Calu3 (cell line): ENCODE results near the gene ST6GALNAC3. TPM values are rescaled to one million over a fixed set of nuclear protein-coding genes. Genes with fewer than 3 reads are reported as not detected.

ENCODE experiments used
- BruUV-seq: library from RNA; stranded (reverse); fragments of 400-500 nt; replicated peaks from 2 replicates; lab custom pipeline; 2021; lab: Mats Ljungman, UMichigan
- CTCF ChIA-PET: fragments of 300-600 bp; sonication (Branson Sonifier 250); formaldehyde crosslinking; loops from one replicate; lab custom pipeline; 2022; ENCODE audit warnings: antibody characterized with exemption; lab: Charles Lee
- DNase-seq: peaks from one replicate; pipeline ENCODE4 v3.0.0; 2022
- H3K27ac Mint-ChIP-seq: one replicate; pipeline ENCODE4 v1.8.0; 2022; ENCODE audit warnings: mixed read lengths; ENCODE audit not compliant: unreplicated experiment
- H3K27me3 Mint-ChIP-seq: one replicate; pipeline ENCODE4 v1.8.0; 2022; ENCODE audit warnings: mixed read lengths; ENCODE audit not compliant: unreplicated experiment
- H3K36me3 Mint-ChIP-seq: one replicate; pipeline ENCODE4 v1.8.0; 2022; ENCODE audit warnings: mild to moderate bottlenecking, moderate library complexity, mixed read lengths; ENCODE audit not compliant: insufficient read depth, unreplicated experiment
- H3K4me1 Mint-ChIP-seq: one replicate; pipeline ENCODE4 v1.8.0; 2022; ENCODE audit warnings: mild to moderate bottlenecking, low read depth, mixed read lengths; ENCODE audit not compliant: unreplicated experiment
- H3K4me3 Mint-ChIP-seq: one replicate; pipeline ENCODE4 v1.8.0; 2022; ENCODE audit warnings: mild to moderate bottlenecking, low read depth, moderate library complexity, mixed read lengths; ENCODE audit not compliant: unreplicated experiment
- H3K9me3 Mint-ChIP-seq: one replicate; pipeline ENCODE4 v1.8.0; 2022; ENCODE audit warnings: low read depth, mixed read lengths; ENCODE audit not compliant: unreplicated experiment
- CTCF ChIP-seq: fragments of 200-600 bp; IDR thresholded peaks from one replicate; pipeline ENCODE4 v1.8.0; 2022; ENCODE audit warnings: antibody characterized with exemption; ENCODE audit not compliant: unreplicated experiment
- intact Hi-C: fragments of 100-400 bp; cut with micrococcal nuclease; formaldehyde crosslinking; loops from one replicate; pipeline ENCODE4 v1.10.0; 2022; ENCODE audit not compliant: unreplicated experiment
- total RNA-seq: library from RNA; stranded (reverse); gene quantifications from 2 replicates; pipeline ENCODE4 v1.2.3, GENCODE V29; 2022

Gene ST6GALNAC3
- total RNA-seq, 1 experiment from 2014 or later = 0.87 TPM

GRCh38 chr1:76274718-76275117 is 200.2 kb downstream of the ST6GALNAC3 start:
- BruUV-seq = no TSS peak
- no peaks in the 10 kb centered on the region for H3K36me3 Mint-ChIP-seq
- intact Hi-C loops = no loop called here
- no peaks in the 10 kb centered on the region for H3K4me1 Mint-ChIP-seq
- H3K27me3 Mint-ChIP-seq = no peaks in the 10 kb centered on the region
- no peak overlapping the region for H3K4me3 Mint-ChIP-seq
- CTCF ChIA-PET = no interaction called here
- DNase-seq = no peak
- TF ChIP-seq CTCF = no peak
- H3K9me3 Mint-ChIP-seq = no peaks in the 10 kb centered on the region
- H3K27ac Mint-ChIP-seq = no peak overlapping the region

- Mint-ChIP-seq H3K9me3 (no peaks in the 10 kb centered on the region), H3K27me3 (no peaks in the 10 kb centered on the region), H3K36me3 (no peaks in the 10 kb centered on the region), H3K4me1 (no peaks in the 10 kb centered on the region), H3K27ac (no peak overlapping the region), H3K4me3 (no peak overlapping the region)
- CTCF ChIA-PET = no interaction called here
- no peak for TF ChIP-seq CTCF
- BruUV-seq = no TSS peak
- intact Hi-C loops = no loop called here
- DNase-seq = no peak
These were observed 204.2 kb downstream of the ST6GALNAC3 start for GRCh38 chr1:76278711-76279100.

- Mint-ChIP-seq H3K27ac (no peak overlapping the region), H3K27me3 (no peaks in the 10 kb centered on the region), H3K4me1 (no peaks in the 10 kb centered on the region), H3K36me3 (no peaks in the 10 kb centered on the region), H3K9me3 (no peaks in the 10 kb centered on the region), H3K4me3 (no peak overlapping the region)
- DNase-seq = no peak
- intact Hi-C loops = no loop called here
- TF ChIP-seq CTCF = no peak
- BruUV-seq = no TSS peak
- CTCF ChIA-PET = no interaction called here
These were observed 204.7 kb downstream of the ST6GALNAC3 start for GRCh38 chr1:76279101-76279748.

- intact Hi-C loops = no loop called here
These were observed 206.8 kb downstream of the ST6GALNAC3 start for GRCh38 chr1:76281306-76281705.

More at GRCh38 chr1:76281306-76281705, 206.8 kb downstream of the ST6GALNAC3 start:
- no peak for DNase-seq
- H3K27ac Mint-ChIP-seq = no peak overlapping the region
- no peaks in the 10 kb centered on the region for H3K27me3 Mint-ChIP-seq
- CTCF ChIA-PET = no interaction called here
- no peak overlapping the region for H3K4me3 Mint-ChIP-seq
- no peak for TF ChIP-seq CTCF
- H3K4me1 Mint-ChIP-seq = no peaks in the 10 kb centered on the region
- BruUV-seq = no TSS peak
- H3K9me3 Mint-ChIP-seq = no peaks in the 10 kb centered on the region
- H3K36me3 Mint-ChIP-seq = no peaks in the 10 kb centered on the region
